Mesenteric fat pad (tissue), 1 donor: ENCODE data around the gene CCN2. TPM values are rescaled to one million over a fixed set of nuclear protein-coding genes. Genes with fewer than 3 reads are reported as not detected.
"Not testable (repeated sequence)": the region's sequence is repeated elsewhere in the genome, so short reads cannot be mapped to it uniquely, and the experiment has no call there.

ENCODE experiments used
- DNase-seq: peaks from one replicate; pipeline ENCODE4 v3.0.0-alpha.2; 2020; ENCODE audit warnings: low spot score
- total RNA-seq: library from RNA; stranded (reverse); fragmentation: NEBNext Ultra II Directional; extraction: Animal tissue kit (Norgen Biotek cat#: 25700); gene quantifications from one replicate; pipeline ENCODE4 v1.2.1, GENCODE V29; 2021
- donor health status: DM: yes; HTN: yes; CAD: no.

CCN2 gene
- total RNA-seq, 1 donor from 2014 or later = 99.8 TPM

DNA sequence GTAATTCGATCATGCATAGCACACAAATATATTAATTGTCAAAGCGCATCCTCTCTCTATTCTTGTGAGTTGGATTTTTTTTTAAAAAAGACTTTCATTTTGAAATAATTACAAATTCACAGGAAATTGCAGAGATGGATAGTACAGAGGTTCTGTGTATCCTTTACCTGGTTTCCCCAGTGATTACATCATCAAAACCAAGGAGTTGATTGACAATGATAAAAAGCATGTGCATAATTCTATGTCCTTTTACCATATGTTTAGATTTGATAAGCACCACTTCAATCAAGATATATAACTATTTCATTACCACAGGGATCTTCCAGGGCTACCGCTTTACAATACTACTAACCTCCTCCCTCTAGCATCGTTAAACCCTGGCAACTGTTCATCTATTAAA lies 40.2 kb downstream of the CCN2 start:
- no peak for DNase-seq

DNA sequence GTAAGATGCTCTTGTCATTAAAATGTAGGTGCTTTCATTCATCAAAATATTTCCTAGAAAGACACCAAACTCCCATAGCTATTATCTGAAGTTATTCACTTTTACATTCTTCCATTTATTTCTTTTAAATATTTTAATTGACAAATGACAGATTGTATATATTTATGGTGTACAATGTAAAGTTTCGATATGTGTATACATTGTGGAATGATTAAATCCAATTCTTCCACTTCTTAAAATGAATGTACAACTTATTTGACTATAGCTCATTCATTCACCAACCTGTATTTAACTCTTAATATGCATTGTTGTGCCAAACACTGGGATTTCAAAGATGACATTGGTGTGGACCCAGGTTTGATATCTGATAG lies 41.0 kb downstream of the CCN2 start:
- DNase-seq = no peak

DNA sequence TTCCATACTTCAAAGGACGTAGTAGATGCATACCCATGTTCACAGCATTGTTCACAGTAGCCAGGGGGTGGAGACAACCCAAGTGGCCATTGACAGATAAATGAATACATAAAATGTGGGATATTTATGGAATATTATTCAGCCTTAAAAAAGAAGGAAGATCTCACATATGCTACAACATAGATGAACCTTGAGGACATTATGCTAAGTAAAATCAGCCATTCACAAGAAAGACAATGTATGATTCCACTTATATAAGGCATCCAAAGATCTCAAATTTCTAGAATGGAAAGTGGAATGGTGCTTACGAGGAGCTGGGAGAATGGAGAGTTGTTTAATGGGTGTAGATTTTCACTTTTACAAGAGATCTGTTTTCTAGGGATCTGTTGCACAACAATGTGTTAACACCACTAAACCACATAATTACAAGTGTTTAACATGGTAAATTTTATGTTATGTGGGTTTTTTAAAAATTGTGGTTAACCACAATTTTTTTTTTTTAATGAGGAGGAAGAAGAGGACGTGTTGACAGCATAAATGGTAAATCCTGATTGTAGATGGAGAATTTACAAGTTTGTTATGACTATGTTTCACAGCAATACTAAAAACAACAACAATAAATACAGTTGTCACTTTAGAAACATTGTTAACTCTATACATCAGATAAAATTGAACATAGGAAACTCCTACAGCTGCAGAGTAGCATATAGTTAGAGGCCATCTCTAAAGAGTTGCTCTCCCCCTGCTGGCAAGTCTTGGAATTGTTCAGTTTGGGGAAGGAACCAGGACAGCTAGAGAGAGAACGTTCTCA lies 41.6 kb downstream of the CCN2 start:
- no peak for DNase-seq

DNA sequence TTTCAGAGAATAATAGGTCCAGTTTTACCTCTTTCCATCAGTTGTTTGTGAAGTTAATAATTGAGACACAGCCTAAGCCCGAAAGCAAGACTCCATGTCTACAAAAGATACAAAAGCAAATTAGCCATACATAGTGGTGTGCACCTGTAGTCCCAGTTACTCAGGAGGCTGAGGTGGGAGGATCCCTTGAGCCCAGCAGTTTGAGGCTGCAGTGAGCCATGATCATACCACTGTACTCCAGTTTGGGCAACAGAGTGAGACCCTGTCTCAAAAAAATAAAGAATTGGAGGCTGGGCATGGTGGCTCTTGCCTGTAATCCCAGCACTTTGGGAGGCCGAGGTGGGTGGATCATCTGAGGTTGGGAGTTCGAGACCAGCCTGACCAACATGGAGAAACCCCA lies 42.4 kb downstream of the CCN2 start:
- DNase-seq = not testable (repeated sequence)

DNA sequence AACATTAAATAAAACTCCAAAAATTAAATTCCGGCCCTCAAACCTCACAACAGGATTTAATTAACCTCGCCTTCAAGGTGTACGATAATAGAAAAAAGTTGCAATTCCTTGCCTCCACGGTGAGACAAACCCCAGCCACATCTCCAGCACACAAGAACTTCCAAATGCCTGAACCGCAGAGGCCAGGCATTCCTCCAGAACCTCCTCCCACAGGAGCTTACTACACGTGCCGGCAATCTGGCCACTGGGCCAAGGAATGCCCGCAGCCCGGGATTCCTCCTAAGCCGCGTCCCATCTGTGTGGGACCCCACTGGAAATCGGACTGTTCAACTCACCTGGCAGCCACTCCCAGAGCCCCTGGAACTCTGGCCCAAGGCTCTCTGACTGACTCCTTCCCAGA lies 47.4 kb downstream of the CCN2 start:
- not testable (repeated sequence) for DNase-seq

DNA sequence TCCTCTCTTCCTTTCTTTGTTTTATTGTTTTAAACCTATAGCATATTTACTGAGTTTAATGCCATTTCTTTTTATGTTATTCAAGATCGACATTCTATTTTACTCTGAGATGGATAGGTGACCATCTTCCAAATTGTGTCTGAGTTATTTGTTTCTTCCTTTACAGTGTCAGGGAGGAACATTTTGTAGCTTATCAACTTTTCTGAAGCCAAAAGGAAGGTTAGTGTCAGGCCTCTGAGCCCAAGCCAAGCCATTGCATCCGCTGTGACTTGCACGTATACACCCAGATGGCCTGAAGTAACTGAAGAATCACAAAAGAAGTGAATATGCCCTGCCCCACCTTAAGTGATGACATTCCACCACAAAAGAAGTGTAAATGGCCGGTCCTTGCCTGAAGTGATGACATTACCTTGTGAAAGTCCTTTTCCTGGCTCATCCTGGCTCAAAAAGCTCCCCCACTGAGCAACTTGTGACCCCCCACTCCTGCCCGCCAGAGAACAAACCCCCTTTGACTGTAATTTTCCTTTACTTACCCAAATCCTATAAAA lies 49.8 kb downstream of the CCN2 start:
- DNase-seq = not testable (repeated sequence)

DNA sequence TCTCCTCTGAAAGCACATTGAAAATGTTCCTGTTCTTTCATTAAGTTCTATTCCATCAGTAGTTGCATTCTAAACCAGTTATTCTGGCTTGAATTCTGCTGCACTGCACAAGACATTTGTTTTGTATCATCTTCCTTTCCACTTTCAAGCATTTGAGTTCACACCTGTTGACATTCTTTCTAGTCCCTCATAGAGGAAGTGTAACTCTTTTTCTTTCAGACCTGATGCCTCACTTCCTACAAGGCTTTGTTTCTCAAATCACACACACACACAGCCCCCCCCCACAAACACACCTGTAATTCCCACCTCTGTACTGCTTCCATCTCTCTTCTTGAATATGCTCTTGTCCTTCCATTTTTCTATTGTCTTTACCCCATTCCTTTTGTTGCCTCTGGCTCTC lies 50.9 kb downstream of the CCN2 start:
- DNase-seq = no peak

DNA sequence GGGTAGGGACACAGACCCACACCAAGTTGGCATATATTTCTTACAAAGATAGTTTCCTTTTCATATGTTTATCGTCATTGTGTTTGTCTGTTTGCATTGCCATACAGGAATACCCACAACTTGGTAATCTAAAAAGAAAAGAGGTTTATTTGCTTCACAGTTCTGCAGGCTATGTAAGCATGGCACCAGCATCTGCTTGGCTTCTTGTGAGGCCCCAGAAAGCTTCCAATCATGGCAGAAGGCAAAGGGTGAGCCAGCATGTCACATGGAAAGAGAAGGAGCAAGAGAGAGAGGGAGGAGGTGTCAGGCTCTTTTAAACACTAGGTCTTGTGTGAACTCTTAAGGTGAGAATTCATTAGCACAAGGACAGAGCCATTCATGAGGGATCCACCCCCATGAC lies 52.5 kb downstream of the CCN2 start:
- no peak for DNase-seq

Other genes with a start within 250 kb of the CCN2 start
- gene OR2A4, start 250.0 kb downstream of the CCN2 start, total RNA-seq = not detected
- gene CTAGE9, start 240.4 kb downstream of the CCN2 start, total RNA-seq = not detected
- 32.1 TPM for gene ENPP1, start 143.4 kb downstream of the CCN2 start, total RNA-seq